ENCODE data around the gene FAM184A.
"Not testable (repeated sequence)": the region's sequence is repeated elsewhere in the genome, so short reads cannot be mapped to it uniquely, and the experiment has no call there.

FAM184A gene

GRCh38 chr6:119052292-119052889 is 26.1 kb downstream of the FAM184A start:
- DNase-seq = no peak

DNA sequence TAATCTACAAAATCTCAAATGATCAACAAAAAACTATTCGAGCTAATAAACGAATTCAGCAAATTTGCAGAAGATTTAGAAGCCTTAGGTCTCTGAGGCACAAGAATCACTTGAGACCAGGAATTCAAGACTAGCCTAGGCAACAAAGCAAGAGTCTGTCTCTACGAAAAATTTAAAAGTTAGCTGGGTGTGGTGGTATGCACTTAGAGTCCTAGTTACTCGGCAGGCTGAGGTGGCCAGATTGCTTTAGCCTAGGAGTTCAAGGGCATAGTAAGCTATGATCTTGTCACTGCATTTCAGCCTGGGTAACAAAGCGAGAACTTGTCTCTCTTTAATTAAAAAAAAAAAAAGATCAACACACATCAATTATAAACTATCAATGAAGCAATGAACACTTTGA is 34.2 kb downstream of the FAM184A start:
- DNase-seq = no peak

- DNase-seq = no peak
Observed at GRCh38 chr6:119043783-119044182, 34.7 kb downstream of the FAM184A start.

DNA sequence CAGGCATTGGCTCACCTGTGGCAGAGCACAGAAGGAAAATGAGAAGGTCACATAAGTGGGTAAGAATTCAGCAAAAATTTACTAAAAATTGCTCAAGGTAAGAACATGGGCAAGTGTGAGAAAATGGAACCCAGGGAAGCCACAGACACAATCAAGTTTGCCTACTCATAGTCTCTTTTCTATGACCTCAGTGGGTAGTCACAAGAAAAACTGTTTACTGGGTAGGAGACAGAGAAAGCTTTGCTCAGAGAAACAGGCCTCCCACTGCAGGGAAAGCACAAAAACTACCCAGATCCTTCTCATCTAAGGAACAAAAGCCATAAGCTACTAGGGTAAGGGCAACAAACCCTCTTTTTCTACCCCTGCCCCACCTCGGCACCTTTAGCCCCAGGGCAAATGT is 35.2 kb downstream of the FAM184A start:
- DNase-seq = no peak

DNA sequence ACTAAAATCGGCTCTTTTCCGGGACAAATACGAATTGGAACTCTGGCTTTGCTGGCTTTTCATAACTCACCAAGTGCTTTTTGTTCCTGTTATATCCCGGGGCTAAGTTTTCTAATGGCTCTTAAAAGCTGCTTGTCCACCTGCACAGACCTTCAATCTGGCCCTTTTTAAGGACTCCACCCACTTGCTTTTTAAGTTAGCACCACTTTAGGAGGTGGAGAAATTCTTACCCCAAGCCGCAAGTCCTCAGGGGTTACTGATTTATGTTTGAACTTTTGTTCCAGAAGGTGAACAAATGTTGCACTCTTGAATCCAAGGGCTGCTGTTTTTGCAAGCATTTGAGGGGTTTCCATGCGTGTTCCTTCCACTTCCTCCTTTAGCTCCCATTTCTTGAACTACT is 37.8 kb downstream of the FAM184A start:
- no peak for DNase-seq

DNA sequence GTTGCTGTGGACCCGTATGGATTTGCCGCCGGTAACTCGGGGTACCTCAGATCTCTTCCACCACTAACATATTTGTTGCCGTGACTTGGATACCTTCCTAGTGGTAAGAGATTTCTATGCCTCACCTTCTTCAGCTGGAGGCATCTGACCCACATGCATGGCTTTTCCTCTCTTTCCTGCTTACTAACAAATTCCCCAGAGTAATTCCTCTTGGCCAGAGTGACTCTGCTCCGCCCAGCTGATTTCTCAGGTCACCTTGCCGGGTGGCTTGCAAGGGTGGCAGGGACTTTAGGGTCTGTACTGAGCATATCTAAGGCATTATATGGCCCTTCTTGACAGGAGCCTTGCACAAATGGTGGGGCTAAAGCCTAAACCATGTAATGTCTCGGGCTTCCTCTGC is 38.2 kb downstream of the FAM184A start:
- DNase-seq = no peak

GRCh38 chr6:119037941-119038623 is 40.4 kb downstream of the FAM184A start:
- no peak for DNase-seq

- DNase-seq = no peak
Observed at GRCh38 chr6:119037264-119037663, 41.2 kb downstream of the FAM184A start.

DNA sequence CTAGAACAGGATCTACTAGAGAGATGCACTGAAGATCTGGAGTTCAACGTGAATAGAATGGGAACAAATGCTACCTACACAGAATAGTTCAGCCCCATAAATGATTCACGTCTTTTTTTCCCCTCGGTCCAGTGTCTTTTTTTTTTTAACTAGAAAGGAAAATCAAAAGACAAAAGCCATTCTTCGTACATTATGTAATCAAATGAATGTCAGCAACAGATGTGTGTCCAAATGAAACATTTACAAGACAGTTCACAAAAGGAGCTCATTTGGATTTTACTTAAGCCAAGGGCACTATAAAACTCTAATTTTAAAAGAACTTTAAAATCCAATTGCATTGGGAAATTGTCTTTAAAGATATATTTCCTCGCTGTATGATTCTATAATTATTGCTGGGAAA is 42.4 kb downstream of the FAM184A start:
- DNase-seq = no peak

GRCh38 chr6:119035459-119035858 is 43.0 kb downstream of the FAM184A start:
- DNase-seq = no peak

DNA sequence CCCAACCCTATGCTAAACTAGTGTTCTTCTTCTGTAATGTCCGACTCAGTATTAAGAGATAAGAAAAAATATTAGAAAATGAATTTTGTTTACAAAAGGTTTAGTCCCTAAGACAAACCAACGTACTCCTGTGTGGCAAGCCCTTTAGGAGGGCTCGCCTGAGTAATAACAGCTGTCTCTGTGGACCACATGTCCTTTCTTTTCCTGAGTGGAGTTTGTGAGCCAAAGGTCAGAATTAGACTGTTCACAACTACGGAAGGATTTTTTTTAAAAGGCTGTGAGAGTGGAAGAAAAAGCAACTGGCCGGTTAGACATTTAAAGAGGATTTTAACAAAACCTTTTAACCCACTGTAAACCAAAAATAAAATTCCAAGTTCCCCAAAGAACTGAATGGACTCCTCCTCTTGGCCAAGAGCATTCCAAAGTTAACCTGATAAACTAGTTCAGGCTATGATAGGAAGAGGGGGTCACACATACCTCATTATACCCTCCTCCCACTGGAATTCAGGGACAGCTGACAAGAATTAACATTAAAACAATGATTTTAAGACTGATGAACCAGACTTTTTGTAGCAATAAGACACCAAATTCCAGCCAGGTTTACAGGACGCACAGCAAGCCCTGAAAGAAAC is 43.5 kb downstream of the FAM184A start:
- no peak for DNase-seq

DNA sequence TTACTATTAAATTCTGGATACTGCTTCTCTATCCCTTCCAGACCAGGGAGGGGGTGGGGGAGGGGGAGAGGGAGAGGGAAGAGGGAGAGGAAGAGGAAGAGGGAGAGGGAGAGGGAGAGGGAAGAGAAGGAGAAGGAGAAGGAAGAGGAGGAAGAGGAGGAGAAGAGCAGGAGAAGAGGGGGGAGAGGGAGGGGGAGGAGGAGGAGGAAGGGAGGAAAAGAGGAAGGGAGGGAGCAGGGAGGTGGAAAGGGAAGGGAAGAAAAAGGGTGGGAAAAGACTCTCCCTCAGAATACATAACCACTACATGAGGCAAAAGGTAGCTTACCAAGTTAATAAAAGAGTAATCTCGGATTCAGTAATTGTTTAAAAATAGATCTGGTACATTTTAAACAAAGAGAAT is 46.0 kb downstream of the FAM184A start:
- DNase-seq = no peak

- no peak for DNase-seq
Observed at GRCh38 chr6:119030759-119031158, 47.7 kb downstream of the FAM184A start.

DNA sequence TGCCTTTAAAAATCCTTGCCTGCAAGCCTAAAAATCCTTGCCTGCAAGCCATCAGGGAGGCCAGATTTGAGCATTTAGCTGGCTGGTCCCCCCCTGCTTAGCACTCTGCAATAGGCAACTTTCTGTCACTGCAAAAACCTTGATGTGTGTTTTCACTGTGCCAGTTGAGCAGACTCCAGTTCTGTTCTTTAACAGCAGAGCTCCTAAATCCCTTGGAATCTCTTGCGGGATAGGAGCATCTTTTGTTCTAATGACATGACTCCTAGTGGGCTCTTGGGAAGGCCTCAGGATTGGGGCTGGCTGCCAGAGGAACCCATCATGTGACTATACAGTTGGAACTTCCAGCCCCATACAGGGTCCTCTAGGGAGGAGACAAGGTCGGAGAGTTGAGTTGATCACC is 50.4 kb downstream of the FAM184A start:
- no peak for DNase-seq

DNA sequence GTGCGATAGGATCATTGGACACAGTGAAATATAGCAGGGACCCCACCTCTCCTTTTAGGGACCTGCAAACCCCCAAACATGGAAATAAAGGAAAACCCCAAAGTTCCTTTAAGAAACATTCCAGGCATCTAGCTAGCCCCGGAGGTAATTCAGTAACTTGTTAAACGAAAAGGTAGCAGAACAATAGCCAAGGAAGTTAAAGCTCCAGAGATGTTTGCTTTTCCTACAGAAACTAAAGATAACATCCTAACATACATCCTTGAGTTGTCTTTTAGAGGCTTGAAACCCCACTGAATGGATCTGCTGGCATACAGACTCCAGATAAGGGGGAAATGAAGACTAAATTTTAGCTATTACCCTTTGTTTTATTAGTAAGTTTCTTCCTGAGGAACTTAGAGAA is 51.0 kb downstream of the FAM184A start:
- no peak for DNase-seq

DNA sequence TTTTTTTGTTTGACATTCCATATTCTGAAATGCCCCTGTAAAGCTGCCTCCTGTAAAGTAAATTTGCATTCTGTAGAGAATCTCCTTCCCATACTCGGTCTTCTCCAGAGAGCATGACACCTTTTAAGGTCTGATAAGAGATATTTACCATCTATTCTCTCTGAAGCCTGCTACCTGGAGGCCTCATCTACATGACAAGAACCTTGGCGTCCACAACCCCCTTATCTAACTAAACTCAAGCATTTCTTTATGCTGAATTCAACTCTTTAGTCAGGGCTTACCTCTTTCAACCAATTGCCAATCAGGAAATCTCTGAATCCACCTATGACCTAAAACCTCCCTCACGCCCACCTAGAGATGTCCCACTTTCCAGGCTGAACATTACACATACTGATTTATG is 51.6 kb downstream of the FAM184A start:
- no peak for DNase-seq

DNA sequence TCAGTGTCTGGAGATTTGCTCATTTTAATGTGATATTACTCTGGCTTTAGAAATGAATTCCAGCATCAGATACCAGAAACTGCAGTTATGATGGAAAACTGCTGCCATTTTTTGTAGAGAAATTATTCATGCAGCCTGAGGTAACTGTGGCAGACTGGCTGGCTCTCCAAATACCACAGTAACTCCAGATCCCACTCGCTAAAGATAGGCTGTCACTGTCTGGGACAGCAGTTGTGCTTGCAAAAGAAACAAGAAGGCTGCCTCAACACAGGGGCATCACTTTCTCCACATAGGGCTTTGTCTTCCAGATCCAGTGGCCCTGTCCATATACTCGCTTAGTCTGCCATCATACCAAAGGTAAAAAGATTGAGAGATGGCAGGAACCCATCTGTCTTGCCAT is 52.7 kb downstream of the FAM184A start:
- DNase-seq = no peak

GRCh38 chr6:119024111-119024510 is 54.4 kb downstream of the FAM184A start:
- no peak for DNase-seq

GRCh38 chr6:119022796-119023195 is 55.7 kb downstream of the FAM184A start:
- DNase-seq = no peak

DNA sequence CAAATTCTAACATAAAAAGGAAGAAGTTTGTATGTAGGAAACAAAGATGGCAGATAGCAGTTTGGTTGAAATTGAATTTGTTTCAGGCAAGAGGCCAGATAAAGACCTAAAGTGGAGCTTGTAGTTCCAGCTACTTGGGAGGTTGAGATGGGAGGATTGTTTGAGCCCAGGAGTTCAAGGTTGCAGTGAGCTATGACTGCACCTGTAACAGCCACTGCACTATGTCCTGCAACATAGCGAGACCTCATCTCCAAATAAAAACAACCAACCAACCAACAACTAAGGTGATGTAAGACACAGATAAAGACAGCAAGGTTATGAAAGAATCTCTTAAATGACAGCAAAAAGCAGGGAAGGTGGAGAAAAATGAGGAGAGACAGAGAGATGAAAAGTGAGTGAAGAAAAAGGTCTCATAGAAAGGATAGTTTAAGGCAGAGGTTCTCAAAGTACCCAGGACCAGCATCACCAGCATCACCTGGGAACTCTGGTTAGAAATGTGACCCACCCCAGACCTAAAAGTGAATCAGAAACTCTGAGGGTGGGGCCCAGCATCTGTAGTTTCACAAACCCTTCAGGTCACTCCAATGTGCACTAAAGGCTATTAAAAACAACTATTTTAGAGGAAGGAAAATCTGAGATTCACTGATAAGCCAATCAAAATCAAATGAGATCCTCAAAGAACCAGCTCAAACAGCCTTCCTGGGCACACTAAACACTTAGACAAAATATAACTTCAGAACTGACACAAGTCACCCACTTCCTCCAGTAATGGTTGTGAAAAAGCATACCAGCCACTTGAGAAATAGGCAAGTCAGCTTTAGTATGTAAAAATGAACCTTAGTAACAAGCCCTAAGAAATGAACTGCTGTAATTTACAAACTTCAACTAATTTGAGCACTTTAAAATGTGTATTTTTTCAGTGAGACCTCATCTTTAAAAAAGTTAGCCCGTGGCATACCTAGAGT is 57.6 kb downstream of the FAM184A start:
- no peak for DNase-seq

DNA sequence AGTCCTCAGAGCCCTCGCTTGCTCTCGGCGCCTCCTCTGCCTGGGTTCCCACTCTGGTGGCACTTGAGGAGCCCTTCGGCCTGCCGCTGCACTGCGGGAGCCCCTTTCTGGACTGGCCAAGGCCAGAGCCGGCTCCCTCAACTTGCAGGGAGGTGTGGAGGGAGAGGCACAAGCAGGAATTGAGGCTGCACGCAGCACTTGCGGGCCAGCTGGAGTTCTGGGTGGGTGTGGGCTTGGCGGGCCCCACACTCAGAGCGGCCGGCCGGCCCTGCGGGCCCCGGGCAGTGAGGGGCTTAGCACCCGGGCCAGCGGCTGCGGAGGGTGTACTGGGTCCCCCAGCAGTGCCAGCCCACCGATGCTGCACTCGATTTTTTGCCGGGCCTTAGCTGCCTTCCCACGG is 63.3 kb downstream of the FAM184A start:
- DNase-seq = not testable (repeated sequence)

- DNase-seq = no peak
Observed at GRCh38 chr6:119012521-119012920, 65.9 kb downstream of the FAM184A start.

GRCh38 chr6:119009266-119009665 is 69.2 kb downstream of the FAM184A start:
- not testable (repeated sequence) for DNase-seq
